Activated gamma-delta T cell treated with Interleukin-2 at 50 U/mL for 16 hours (primary cell): ENCODE results near the gene CENPX.

ENCODE experiments used
- DNase-seq: peaks from one replicate; pipeline ENCODE4 v3.0.0-alpha.2; 2020

Gene CENPX

GRCh38 chr17:82021900-82022309 lies 773 bp downstream of the CENPX start:
- DNase-seq = no peak

- peak; percentile 49 for DNase-seq
Observed at GRCh38 chr17:82021107-82021899, 1.4 kb downstream of the CENPX start.

GRCh38 chr17:82020572-82021106 lies 2.0 kb downstream of the CENPX start:
- no peak for DNase-seq

- DNase-seq = peak; percentile 57
Observed at GRCh38 chr17:82019690-82020571, 2.7 kb downstream of the CENPX start.

- DNase-seq = no peak
Observed at GRCh38 chr17:82018989-82019689, 3.5 kb downstream of the CENPX start.

- no peak for DNase-seq
Observed at GRCh38 chr17:82018152-82018988, 4.3 kb downstream of the CENPX start.

- no peak for DNase-seq
Observed at GRCh38 chr17:82017612-82018151, 5.0 kb downstream of the CENPX start.

GRCh38 chr17:82016875-82017459 lies 5.7 kb downstream of the CENPX start:
- no peak for DNase-seq

GRCh38 chr17:82016061-82016874 lies 6.4 kb downstream of the CENPX start:
- DNase-seq = no peak

- DNase-seq = no peak
Observed at GRCh38 chr17:82015311-82015971, 7.2 kb downstream of the CENPX start.

- no peak for DNase-seq
Observed at GRCh38 chr17:82014971-82015310, 7.7 kb downstream of the CENPX start.

- no peak for DNase-seq
Observed at GRCh38 chr17:82014432-82014831, 8.2 kb downstream of the CENPX start.

- DNase-seq = no peak
Observed at GRCh38 chr17:82013772-82014321, 8.8 kb downstream of the CENPX start.

GRCh38 chr17:82013341-82013740 lies 9.3 kb downstream of the CENPX start:
- DNase-seq = no peak

GRCh38 chr17:82012640-82013295 lies 9.9 kb downstream of the CENPX start:
- no peak for DNase-seq

GRCh38 chr17:82012261-82012639 lies 10.4 kb downstream of the CENPX start:
- DNase-seq = no peak

- no peak for DNase-seq
Observed at GRCh38 chr17:82011617-82012187, 11.0 kb downstream of the CENPX start.

- DNase-seq = no peak
Observed at GRCh38 chr17:82010575-82011525, 11.8 kb downstream of the CENPX start.
